ENCODE measurements around the gene GINS3.

GRCh38 chr16:58448890-58449289, 56.6 kb downstream of the GINS3 start:
- TF ChIP-seq, protein P1, sequence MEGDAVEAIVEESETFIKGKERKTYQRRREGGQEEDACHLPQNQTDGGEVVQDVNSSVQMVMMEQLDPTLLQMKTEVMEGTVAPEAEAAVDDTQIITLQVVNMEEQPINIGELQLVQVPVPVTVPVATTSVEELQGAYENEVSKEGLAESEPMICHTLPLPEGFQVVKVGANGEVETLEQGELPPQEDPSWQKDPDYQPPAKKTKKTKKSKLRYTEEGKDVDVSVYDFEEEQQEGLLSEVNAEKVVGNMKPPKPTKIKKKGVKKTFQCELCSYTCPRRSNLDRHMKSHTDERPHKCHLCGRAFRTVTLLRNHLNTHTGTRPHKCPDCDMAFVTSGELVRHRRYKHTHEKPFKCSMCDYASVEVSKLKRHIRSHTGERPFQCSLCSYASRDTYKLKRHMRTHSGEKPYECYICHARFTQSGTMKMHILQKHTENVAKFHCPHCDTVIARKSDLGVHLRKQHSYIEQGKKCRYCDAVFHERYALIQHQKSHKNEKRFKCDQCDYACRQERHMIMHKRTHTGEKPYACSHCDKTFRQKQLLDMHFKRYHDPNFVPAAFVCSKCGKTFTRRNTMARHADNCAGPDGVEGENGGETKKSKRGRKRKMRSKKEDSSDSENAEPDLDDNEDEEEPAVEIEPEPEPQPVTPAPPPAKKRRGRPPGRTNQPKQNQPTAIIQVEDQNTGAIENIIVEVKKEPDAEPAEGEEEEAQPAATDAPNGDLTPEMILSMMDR (conservative IDR thresholded peaks at IDR 0.05), result no peak
- TF ChIP-seq EZH2 (IDR thresholded peaks at IDR 0.05; ENCODE audit: low read depth), result no peak

Data from PC-9 (cell line).